HL-60 (cell line): ENCODE results near the gene KIF26B.

Experiments used
- GABPA ChIP-seq: IDR thresholded peaks from 2 replicates; pipeline ENCODE4 v1.6.1; 2012; ENCODE audit warnings: low read depth
- POLR2AphosphoS5 ChIP-seq: IDR thresholded peaks from 2 replicates; pipeline ENCODE4 v1.6.1; 2012; ENCODE audit warnings: low read depth
- SPI1 ChIP-seq: IDR thresholded peaks from 2 replicates; pipeline ENCODE4 v1.6.1; 2012; ENCODE audit warnings: low read depth, mild to moderate bottlenecking, borderline replicate concordance
- TF ChIP-seq, protein P1 (sequence below): IDR thresholded peaks from 2 replicates; pipeline ENCODE4 v1.6.1; 2012; ENCODE audit warnings: low read depth; ENCODE audit not compliant: insufficient replicate concordance
- TF ChIP-seq, protein P2 (sequence below): IDR thresholded peaks from one replicate; pipeline ENCODE4 v1.5.1; 2011; ENCODE audit warnings: low read length, control low read depth, inconsistent platforms; ENCODE audit not compliant: insufficient read depth

DNA sequence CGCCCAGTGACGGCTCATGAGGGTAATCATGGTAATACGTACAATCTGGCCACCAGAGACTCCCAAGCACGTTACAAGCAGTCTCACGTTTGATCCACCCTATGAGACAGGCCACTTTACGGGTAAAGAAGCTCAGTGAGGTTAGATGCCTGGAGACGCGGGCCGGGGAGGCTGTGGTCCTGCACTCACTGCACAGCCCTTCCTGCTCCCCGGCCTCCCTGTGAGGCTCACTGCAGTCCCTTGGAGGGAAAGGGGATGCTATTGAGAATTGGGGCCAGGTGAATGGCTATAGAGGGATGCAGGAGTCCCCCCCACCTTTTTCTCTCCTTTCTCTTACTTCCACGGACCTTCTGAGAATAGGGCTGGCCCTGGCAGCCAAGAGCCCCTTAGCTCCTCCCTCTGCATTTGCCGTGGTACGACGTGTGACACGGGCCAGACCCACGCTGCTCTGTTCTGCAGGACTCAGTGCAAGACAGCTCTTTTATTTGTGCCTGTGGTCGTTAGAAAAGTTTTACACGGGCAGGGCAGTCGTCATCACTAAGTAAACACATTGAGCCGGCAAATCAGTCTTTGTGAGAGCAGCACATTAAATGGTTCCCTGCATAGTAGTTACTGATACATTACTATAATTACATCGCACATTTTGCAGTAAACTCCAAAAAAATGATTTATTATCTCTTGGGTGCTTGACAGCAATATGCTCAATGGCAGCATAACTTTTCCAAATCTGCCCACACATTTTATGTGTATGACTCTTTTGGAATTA lies 18.8 kb downstream of the KIF26B start:
- TF ChIP-seq, protein P1, sequence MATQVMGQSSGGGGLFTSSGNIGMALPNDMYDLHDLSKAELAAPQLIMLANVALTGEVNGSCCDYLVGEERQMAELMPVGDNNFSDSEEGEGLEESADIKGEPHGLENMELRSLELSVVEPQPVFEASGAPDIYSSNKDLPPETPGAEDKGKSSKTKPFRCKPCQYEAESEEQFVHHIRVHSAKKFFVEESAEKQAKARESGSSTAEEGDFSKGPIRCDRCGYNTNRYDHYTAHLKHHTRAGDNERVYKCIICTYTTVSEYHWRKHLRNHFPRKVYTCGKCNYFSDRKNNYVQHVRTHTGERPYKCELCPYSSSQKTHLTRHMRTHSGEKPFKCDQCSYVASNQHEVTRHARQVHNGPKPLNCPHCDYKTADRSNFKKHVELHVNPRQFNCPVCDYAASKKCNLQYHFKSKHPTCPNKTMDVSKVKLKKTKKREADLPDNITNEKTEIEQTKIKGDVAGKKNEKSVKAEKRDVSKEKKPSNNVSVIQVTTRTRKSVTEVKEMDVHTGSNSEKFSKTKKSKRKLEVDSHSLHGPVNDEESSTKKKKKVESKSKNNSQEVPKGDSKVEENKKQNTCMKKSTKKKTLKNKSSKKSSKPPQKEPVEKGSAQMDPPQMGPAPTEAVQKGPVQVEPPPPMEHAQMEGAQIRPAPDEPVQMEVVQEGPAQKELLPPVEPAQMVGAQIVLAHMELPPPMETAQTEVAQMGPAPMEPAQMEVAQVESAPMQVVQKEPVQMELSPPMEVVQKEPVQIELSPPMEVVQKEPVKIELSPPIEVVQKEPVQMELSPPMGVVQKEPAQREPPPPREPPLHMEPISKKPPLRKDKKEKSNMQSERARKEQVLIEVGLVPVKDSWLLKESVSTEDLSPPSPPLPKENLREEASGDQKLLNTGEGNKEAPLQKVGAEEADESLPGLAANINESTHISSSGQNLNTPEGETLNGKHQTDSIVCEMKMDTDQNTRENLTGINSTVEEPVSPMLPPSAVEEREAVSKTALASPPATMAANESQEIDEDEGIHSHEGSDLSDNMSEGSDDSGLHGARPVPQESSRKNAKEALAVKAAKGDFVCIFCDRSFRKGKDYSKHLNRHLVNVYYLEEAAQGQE, result no peak
- TF ChIP-seq, protein P2, sequence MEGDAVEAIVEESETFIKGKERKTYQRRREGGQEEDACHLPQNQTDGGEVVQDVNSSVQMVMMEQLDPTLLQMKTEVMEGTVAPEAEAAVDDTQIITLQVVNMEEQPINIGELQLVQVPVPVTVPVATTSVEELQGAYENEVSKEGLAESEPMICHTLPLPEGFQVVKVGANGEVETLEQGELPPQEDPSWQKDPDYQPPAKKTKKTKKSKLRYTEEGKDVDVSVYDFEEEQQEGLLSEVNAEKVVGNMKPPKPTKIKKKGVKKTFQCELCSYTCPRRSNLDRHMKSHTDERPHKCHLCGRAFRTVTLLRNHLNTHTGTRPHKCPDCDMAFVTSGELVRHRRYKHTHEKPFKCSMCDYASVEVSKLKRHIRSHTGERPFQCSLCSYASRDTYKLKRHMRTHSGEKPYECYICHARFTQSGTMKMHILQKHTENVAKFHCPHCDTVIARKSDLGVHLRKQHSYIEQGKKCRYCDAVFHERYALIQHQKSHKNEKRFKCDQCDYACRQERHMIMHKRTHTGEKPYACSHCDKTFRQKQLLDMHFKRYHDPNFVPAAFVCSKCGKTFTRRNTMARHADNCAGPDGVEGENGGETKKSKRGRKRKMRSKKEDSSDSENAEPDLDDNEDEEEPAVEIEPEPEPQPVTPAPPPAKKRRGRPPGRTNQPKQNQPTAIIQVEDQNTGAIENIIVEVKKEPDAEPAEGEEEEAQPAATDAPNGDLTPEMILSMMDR, result no peak
- TF ChIP-seq GABPA, result no peak
- TF ChIP-seq POLR2AphosphoS5, result no peak
- no peak for TF ChIP-seq SPI1
